ENCODE measurements around the gene LRRC49.

GRCh38 chr15:70855764-70856163 is 36.9 kb upstream of the LRRC49 start:
- no peak for TF ChIP-seq CTCF (conservative IDR thresholded peaks at IDR 0.05 in 1 of 2, IDR thresholded peaks at IDR 0.05 in 1 of 2; ENCODE audit: extremely low read depth in 1 of 2, insufficient read depth in 1 of 2, low read depth in 1 of 2, low read length in 2 of 2)
- TF ChIP-seq EZH2 (IDR thresholded peaks at IDR 0.05; ENCODE audit: borderline replicate concordance, low read length): no peak
